HCT116 (cell line): ENCODE results near the gene UBE2L3.
"Not testable (repeated sequence)": the region's sequence is repeated elsewhere in the genome, so short reads cannot be mapped to it uniquely, and the experiment has no call there.

Source experiments
- CEBPB ChIP-seq: IDR thresholded peaks from 2 replicates; pipeline ENCODE4 v1.6.1; 2012; ENCODE audit warnings: low read depth
- EZH2phosphoT487 ChIP-seq: fragments of 200-600 bp; IDR thresholded peaks from 2 replicates; pipeline ENCODE4 v1.6.1; 2018; ENCODE audit warnings: antibody characterized with exemption, borderline replicate concordance
- POLR2A ChIP-seq: IDR thresholded peaks from 2 replicates; pipeline ENCODE4 v1.7.0; 2011; ENCODE audit warnings: borderline replicate concordance; ENCODE audit not compliant: insufficient read depth, insufficient read length; ENCODE audit errors: extremely low read depth
- RAD21 ChIP-seq: IDR thresholded peaks from 2 replicates; pipeline ENCODE4 v1.6.1; 2012; ENCODE audit warnings: low read depth, mild to moderate bottlenecking
- SP1 ChIP-seq: IDR thresholded peaks from 2 replicates; pipeline ENCODE4 v1.6.1; 2012; ENCODE audit warnings: low read depth
- TCF7L2 ChIP-seq: IDR thresholded peaks from 2 replicates; pipeline ENCODE4 v1.7.0; 2011; ENCODE audit warnings: borderline replicate concordance, inconsistent platforms; ENCODE audit not compliant: insufficient read depth, insufficient read length; ENCODE audit errors: extremely low read depth
- TF ChIP-seq, protein P1 (sequence below), 3 experiments: fragments of 200-600 bp in 1 of 3; sonication (generic) in 1 of 3; IDR thresholded peaks in 2 of 3; conservative IDR thresholded peaks in 1 of 3; 2 replicates each; pipeline ENCODE4 v1.5.1; 2012 to 2017; ENCODE audit warnings: low read depth in 2 of 3, low read length in 2 of 3, antibody characterized with exemption in 1 of 3, borderline replicate concordance in 1 of 3, control low read depth in 1 of 3, mild to moderate bottlenecking in 1 of 3, mixed read lengths in 1 of 3, mixed run types in 1 of 3, moderate library complexity in 1 of 3; ENCODE audit not compliant: insufficient read depth in 1 of 3

DNA sequence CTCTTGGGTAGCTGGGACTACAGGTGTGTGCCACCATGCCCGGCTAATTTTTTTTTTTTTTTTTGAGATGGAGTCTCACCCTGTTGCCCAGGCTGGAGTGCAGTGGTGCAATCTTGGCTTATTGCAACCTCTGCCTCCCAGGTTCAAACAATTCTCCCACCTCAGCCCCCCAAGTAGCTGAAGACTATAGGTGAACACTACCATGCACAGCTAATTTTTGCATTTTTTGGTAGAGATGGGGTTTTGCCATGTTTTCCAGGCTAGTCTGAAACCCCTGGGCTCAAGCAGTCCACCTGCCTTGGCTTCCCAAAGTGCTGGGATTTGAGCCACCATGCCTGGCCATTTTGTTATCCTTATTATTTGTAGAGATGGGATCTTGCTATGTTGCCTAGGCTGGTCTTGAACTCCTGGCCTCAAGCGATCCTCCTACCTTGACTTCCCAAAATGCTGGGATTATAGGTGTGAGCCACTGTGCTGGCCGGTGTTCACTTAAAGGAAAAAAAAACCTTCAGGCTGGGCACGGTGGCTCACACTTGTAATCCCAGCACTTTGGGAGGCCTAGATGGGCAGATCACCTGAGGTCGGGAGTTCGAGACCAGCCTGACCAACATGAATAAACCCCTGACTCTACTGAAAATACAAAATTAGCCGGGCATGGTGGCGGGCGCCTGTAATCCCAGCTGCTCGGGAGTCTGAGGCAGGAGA, 13.6 kb downstream of the UBE2L3 start:
- TF ChIP-seq, protein P1, sequence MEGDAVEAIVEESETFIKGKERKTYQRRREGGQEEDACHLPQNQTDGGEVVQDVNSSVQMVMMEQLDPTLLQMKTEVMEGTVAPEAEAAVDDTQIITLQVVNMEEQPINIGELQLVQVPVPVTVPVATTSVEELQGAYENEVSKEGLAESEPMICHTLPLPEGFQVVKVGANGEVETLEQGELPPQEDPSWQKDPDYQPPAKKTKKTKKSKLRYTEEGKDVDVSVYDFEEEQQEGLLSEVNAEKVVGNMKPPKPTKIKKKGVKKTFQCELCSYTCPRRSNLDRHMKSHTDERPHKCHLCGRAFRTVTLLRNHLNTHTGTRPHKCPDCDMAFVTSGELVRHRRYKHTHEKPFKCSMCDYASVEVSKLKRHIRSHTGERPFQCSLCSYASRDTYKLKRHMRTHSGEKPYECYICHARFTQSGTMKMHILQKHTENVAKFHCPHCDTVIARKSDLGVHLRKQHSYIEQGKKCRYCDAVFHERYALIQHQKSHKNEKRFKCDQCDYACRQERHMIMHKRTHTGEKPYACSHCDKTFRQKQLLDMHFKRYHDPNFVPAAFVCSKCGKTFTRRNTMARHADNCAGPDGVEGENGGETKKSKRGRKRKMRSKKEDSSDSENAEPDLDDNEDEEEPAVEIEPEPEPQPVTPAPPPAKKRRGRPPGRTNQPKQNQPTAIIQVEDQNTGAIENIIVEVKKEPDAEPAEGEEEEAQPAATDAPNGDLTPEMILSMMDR (IDR thresholded peaks at IDR 0.05 in 2 of 3, conservative IDR thresholded peaks at IDR 0.05 in 1 of 3; ENCODE audit: borderline replicate concordance in 1 of 3, insufficient read depth in 1 of 3, low read depth in 2 of 3, low read length in 2 of 3), result not testable (repeated sequence)
- not testable (repeated sequence) for TF ChIP-seq CEBPB, SP1, TCF7L2, POLR2A, EZH2phosphoT487, RAD21
